HCT116 (cell line): Measurements from ENCODE around the gene POMGNT1. TPM values are rescaled to one million over a fixed set of nuclear protein-coding genes. Genes with fewer than 3 reads are reported as not detected.

Experiments used
- ATAC-seq: fragments of 200-7000 bp; cut with Tn5 transposase; 2 replicates; pipeline ENCODE4 v1.9.1; 2020; ENCODE audit warnings: mild to moderate bottlenecking, moderate library complexity
- BruUV-seq: library from RNA; stranded (reverse); fragments of 400-500 nt; replicated peaks from 2 replicates; lab custom pipeline; 2021; lab: Mats Ljungman, UMichigan
- CTCF ChIA-PET: fragments of 300-600 bp; sonication (Branson Sonifier 250); formaldehyde crosslinking; loops from one replicate; lab custom pipeline; 2021; ENCODE audit warnings: antibody characterized with exemption; lab: Charles Lee
- POLR2A ChIA-PET: fragments of 300-600, 350-600 bp; sonication (Branson Sonifier 250); formaldehyde crosslinking; loops from one replicate; lab custom pipeline; 2021; ENCODE audit warnings: antibody characterized with exemption; lab: Charles Lee
- RAD21 ChIA-PET, 2 experiments: fragments of 300-600 bp; sonication (Branson Sonifier 250); formaldehyde crosslinking; loops; one replicate each; lab custom pipeline; 2023; ENCODE audit warnings: low total read pairs in 2 of 2; ENCODE audit not compliant: uncharacterized antibody in 2 of 2, unreplicated experiment in 2 of 2, low non-redundant PET in 1 of 2; lab: Charles Lee
- DNase-seq: peaks from one replicate; pipeline ENCODE4 v3.0.0-alpha.2; 2010; ENCODE audit warnings: low read depth, low spot score
- H2AFZ ChIP-seq: fragments of 200-600 bp; shearing (Covaris generic), sonication (generic); 2 replicates; pipeline ENCODE4 v1.6.1; 2017; ENCODE audit warnings: low read depth, mixed run types, mixed read lengths, antibody characterized with exemption, low read length; ENCODE audit not compliant: poor library complexity, severe bottlenecking
- H3K27ac ChIP-seq: 2 replicates; pipeline ENCODE4 v1.5.1; 2012; ENCODE audit warnings: low read depth, low read length
- H3K27me3 ChIP-seq: fragments of 200-600 bp; sonication (generic); 2 replicates; pipeline ENCODE4 v1.6.1; 2016; ENCODE audit warnings: mixed run types, low read length, mixed read lengths; ENCODE audit not compliant: insufficient read depth
- H3K36me3 ChIP-seq, 2 experiments: fragments of 200-500 bp in 1 of 2; fragments of 200-600 bp in 1 of 2; sonication (Bioruptor generic) in 1 of 2; sonication (generic) in 1 of 2; 2 replicates each; pipeline versions ENCODE4 v1.5.1 to v1.6.1; 2014 to 2016; ENCODE audit warnings: low read length in 2 of 2, inconsistent platforms in 1 of 2, mixed read lengths in 1 of 2, mixed run types in 1 of 2; ENCODE audit not compliant: insufficient read depth in 2 of 2, control insufficient read depth in 1 of 2
- H3K4me1 ChIP-seq, 2 experiments: fragments of 200-600 bp in 1 of 2; sonication (generic) in 1 of 2; 2 replicates each; pipeline versions ENCODE4 v1.5.1 to v1.6.1; 2012 to 2017; ENCODE audit warnings: low read length in 2 of 2, inconsistent platforms in 1 of 2, mild to moderate bottlenecking in 1 of 2, mixed read lengths in 1 of 2, mixed run types in 1 of 2, moderate library complexity in 1 of 2; ENCODE audit not compliant: insufficient read depth in 2 of 2, control insufficient read depth in 1 of 2
- H3K4me2 ChIP-seq: fragments of 200-600 bp; sonication (generic); 2 replicates; pipeline ENCODE4 v1.6.1; 2017; ENCODE audit warnings: mixed run types, low read length, mixed read lengths
- H3K4me3 ChIP-seq, 2 experiments: fragments of 200-600 bp in 1 of 2; sonication (generic) in 1 of 2; replicated peaks in 1 of 2; 2 replicates each; pipeline ENCODE4 v1.5.1; 2011 to 2016; ENCODE audit warnings: low read length in 2 of 2, control low read depth in 1 of 2, low read depth in 1 of 2, mild to moderate bottlenecking in 1 of 2, mixed read lengths in 1 of 2, mixed run types in 1 of 2
- H3K79me2 ChIP-seq: fragments of 200-600 bp; sonication (generic); 2 replicates; pipeline ENCODE4 v1.6.1; 2017; ENCODE audit warnings: mild to moderate bottlenecking, mixed run types, low read length, moderate library complexity, mixed read lengths; ENCODE audit not compliant: insufficient read depth
- H3K9ac ChIP-seq: fragments of 200-600 bp; sonication (generic); 2 replicates; pipeline ENCODE4 v1.6.1; 2016; ENCODE audit warnings: low read length, mixed read lengths
- H3K9me2 ChIP-seq: fragments of 200-600 bp; sonication (generic), shearing (Covaris generic); 2 replicates; pipeline ENCODE4 v1.6.1; 2017; ENCODE audit warnings: mixed run types, mild to moderate bottlenecking, moderate library complexity; ENCODE audit not compliant: insufficient read depth
- H3K9me3 ChIP-seq, 2 experiments: fragments of 200-500 bp in 1 of 2; fragments of 200-600 bp in 1 of 2; sonication (Bioruptor generic) in 1 of 2; sonication (generic) in 1 of 2; 2 replicates each; pipeline ENCODE4 v1.6.1; 2014 to 2017; ENCODE audit warnings: low read length in 2 of 2, mixed read lengths in 2 of 2, inconsistent platforms in 1 of 2, low read depth in 1 of 2, mild to moderate bottlenecking in 1 of 2, mixed run types in 1 of 2, moderate library complexity in 1 of 2; ENCODE audit not compliant: control insufficient read depth in 1 of 2, insufficient read depth in 1 of 2
- H4K20me1 ChIP-seq: fragments of 200-600 bp; sonication (generic), shearing (Covaris generic); 2 replicates; pipeline ENCODE4 v1.6.1; 2017; ENCODE audit warnings: mixed run types, mild to moderate bottlenecking, moderate library complexity; ENCODE audit not compliant: insufficient read depth
- CBX3 ChIP-seq: IDR thresholded peaks from 2 replicates; pipeline ENCODE4 v1.6.1; 2012; ENCODE audit warnings: low read depth
- CEBPB ChIP-seq: IDR thresholded peaks from 2 replicates; pipeline ENCODE4 v1.6.1; 2012; ENCODE audit warnings: low read depth
- CTCF ChIP-seq, 3 experiments: fragments of 200-600 bp in 1 of 3; sonication (generic) in 1 of 3; IDR thresholded peaks in 2 of 3; conservative IDR thresholded peaks in 1 of 3; 2 replicates each; pipeline ENCODE4 v1.5.1; 2012 to 2017; ENCODE audit warnings: low read depth in 2 of 3, low read length in 2 of 3, antibody characterized with exemption in 1 of 3, borderline replicate concordance in 1 of 3, control low read depth in 1 of 3, mild to moderate bottlenecking in 1 of 3, mixed read lengths in 1 of 3, mixed run types in 1 of 3, moderate library complexity in 1 of 3; ENCODE audit not compliant: insufficient read depth in 1 of 3
- EGR1 ChIP-seq: IDR thresholded peaks from 2 replicates; pipeline ENCODE4 v1.6.1; 2012; ENCODE audit warnings: low read depth
- EZH2 ChIP-seq: fragments of 200-600 bp; sonication (generic); IDR thresholded peaks from 2 replicates; pipeline ENCODE4 v1.6.1; 2017; ENCODE audit warnings: antibody characterized with exemption, mixed run types
- EZH2phosphoT487 ChIP-seq: fragments of 200-600 bp; IDR thresholded peaks from 2 replicates; pipeline ENCODE4 v1.6.1; 2018; ENCODE audit warnings: antibody characterized with exemption, borderline replicate concordance
- FOSL1 ChIP-seq: IDR thresholded peaks from 2 replicates; pipeline ENCODE4 v1.6.1; 2012; ENCODE audit warnings: low read depth
- JUND ChIP-seq: IDR thresholded peaks from 2 replicates; pipeline ENCODE4 v1.6.1; 2012
- MAX ChIP-seq: IDR thresholded peaks from 2 replicates; pipeline ENCODE4 v1.6.1; 2012
- POLR2A ChIP-seq: IDR thresholded peaks from 2 replicates; pipeline ENCODE4 v1.7.0; 2011; ENCODE audit warnings: borderline replicate concordance; ENCODE audit not compliant: insufficient read depth, insufficient read length; ENCODE audit errors: extremely low read depth
- POLR2AphosphoS5 ChIP-seq: IDR thresholded peaks from 2 replicates; pipeline ENCODE4 v1.6.1; 2011; ENCODE audit warnings: mild to moderate bottlenecking, low read depth, low read length, moderate library complexity
- RAD21 ChIP-seq: IDR thresholded peaks from 2 replicates; pipeline ENCODE4 v1.6.1; 2012; ENCODE audit warnings: low read depth, mild to moderate bottlenecking
- REST ChIP-seq: IDR thresholded peaks from 2 replicates; pipeline ENCODE4 v1.6.1; 2012; ENCODE audit warnings: low read depth
- SIN3A ChIP-seq: IDR thresholded peaks from 2 replicates; pipeline ENCODE4 v1.6.1; 2012; ENCODE audit warnings: low read depth
- SP1 ChIP-seq: IDR thresholded peaks from 2 replicates; pipeline ENCODE4 v1.6.1; 2012; ENCODE audit warnings: low read depth
- SRF ChIP-seq: IDR thresholded peaks from 2 replicates; pipeline ENCODE4 v1.6.1; 2012; ENCODE audit warnings: low read depth
- TCF7L2 ChIP-seq: IDR thresholded peaks from 2 replicates; pipeline ENCODE4 v1.7.0; 2011; ENCODE audit warnings: borderline replicate concordance, inconsistent platforms; ENCODE audit not compliant: insufficient read depth, insufficient read length; ENCODE audit errors: extremely low read depth
- ZBTB33 ChIP-seq: IDR thresholded peaks from 2 replicates; pipeline ENCODE4 v1.6.1; 2011; ENCODE audit warnings: mild to moderate bottlenecking, low read length, moderate library complexity; ENCODE audit not compliant: insufficient replicate concordance; ENCODE audit errors: extremely low read depth
- ZFX ChIP-seq: fragments of 450-650 bp; IDR thresholded peaks from 2 replicates; pipeline ENCODE4 v1.6.1; 2017
- ZNF274 ChIP-seq: fragments of 200-500 bp; sonication (Bioruptor generic); IDR thresholded peaks from 2 replicates; pipeline ENCODE4 v1.6.1; 2014; ENCODE audit warnings: mild to moderate bottlenecking, low read depth, low read length, inconsistent platforms
- intact Hi-C: fragments of 100-400 bp; cut with micrococcal nuclease; formaldehyde crosslinking; loops from 2 replicates; pipeline ENCODE4 v1.10.0; 2022
- total RNA-seq: library from RNA; stranded (reverse); gene quantifications from one replicate; pipeline ENCODE4 v1.2.1, GENCODE V29; 2021; ENCODE audit not compliant: unreplicated experiment

Gene POMGNT1
- total RNA-seq, 1 experiment from 2014 or later: 97.7 TPM

GRCh38 chr1:46176211-46176865, 21.9 kb downstream of the POMGNT1 start, which contains the start of gene P3R3URF:
Gene P3R3URF, minus strand, starts transcription at chr1:46176488. Its CDS starts 17 bp downstream, at chr1:46176471.
- Histone ChIP-seq H3K27me3 (no peaks in the 10 kb centered on the region), H3K4me1 (peaks cover 55 to 61% of the 10 kb centered on the region in 2 experiments), H3K4me2 (no peak within 1 kb of the TSS), H3K4me3 (no peak within 1 kb of the TSS), H3K9ac (no peak within 1 kb of the TSS), H3K36me3 (no peaks in the 10 kb centered on the region), H3K9me3 (no peaks in the 10 kb centered on the region), H3K79me2 (no peaks in the 10 kb centered on the region), H2AFZ (no peak within 1 kb of the TSS), H4K20me1 (no peaks in the 10 kb centered on the region), H3K9me2 (no peaks in the 10 kb centered on the region), H3K27ac (no peak within 1 kb of the TSS)
- CTCF ChIA-PET: interaction anchor here (1.1 kb wide), 1 partner anchor 140 kb away, joined by 3 read pairs; no protein-coding TSS in a partner anchor
- BruUV-seq: no TSS peak
- POLR2A ChIA-PET: no interaction called here
- no peak for ATAC-seq
- no peak for DNase-seq
- TF ChIP-seq SP1 (no peak), SRF (no peak), EZH2 (no peak), POLR2AphosphoS5 (no peak), EGR1 (no peak), CTCF (IDR thresholded peaks at IDR 0.05 in 2 of 3, conservative IDR thresholded peaks at IDR 0.05 in 1 of 3; ENCODE audit: borderline replicate concordance in 1 of 3, insufficient read depth in 1 of 3, low read depth in 2 of 3, low read length in 2 of 3) (no peak), ZNF274 (no peak), FOSL1 (no peak), JUND (no peak), SIN3A (no peak), MAX (no peak), ZFX (no peak), CEBPB (no peak), REST (no peak), POLR2A (no peak), CBX3 (no peak), ZBTB33 (no peak), RAD21 (no peak), EZH2phosphoT487 (no peak), TCF7L2 (no peak)
- RAD21 ChIA-PET: no interaction called here
- intact Hi-C loops: loop anchor here (5.0 kb wide), 1 partner anchor 674 kb away; the partner anchor contains the start of genes CCDC163 and MMACHC
